ENCODE results near the gene IL10RA. TPM values are rescaled to one million over a fixed set of nuclear protein-coding genes. Genes with fewer than 3 reads are reported as not detected.
A peak's percentile ranks its signal among the peaks of the same experiment; 100 is the strongest.

Gene IL10RA
- total and polyA plus RNA-seq, 9 of the 15 experiments (the other 6 are each of a cell fraction or from before 2014, with no cell fraction given) = 0.17 to 17.3 (median 2.9) TPM

- TF ChIP-seq, protein P1, sequence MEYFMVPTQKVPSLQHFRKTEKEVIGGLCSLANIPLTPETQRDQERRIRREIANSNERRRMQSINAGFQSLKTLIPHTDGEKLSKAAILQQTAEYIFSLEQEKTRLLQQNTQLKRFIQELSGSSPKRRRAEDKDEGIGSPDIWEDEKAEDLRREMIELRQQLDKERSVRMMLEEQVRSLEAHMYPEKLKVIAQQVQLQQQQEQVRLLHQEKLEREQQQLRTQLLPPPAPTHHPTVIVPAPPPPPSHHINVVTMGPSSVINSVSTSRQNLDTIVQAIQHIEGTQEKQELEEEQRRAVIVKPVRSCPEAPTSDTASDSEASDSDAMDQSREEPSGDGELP (CRISPR knock-in tag; IDR thresholded peaks at IDR 0.05; ENCODE audit: borderline replicate concordance) = peak; percentile 49; the same call in 1 of the 2 replicates
- no peak for TF ChIP-seq ZFP91 (CRISPR knock-in tag; IDR thresholded peaks at IDR 0.05)
- no peak for TF ChIP-seq ZNF280B (CRISPR knock-in tag; IDR thresholded peaks at IDR 0.05)
- no peak for TF ChIP-seq NCOR1 (IDR thresholded peaks at IDR 0.05)
- 0 out of 2 replicates have a peak, but pooled peaks have one; percentile 23 for TF ChIP-seq CBFA2T3 (IDR thresholded peaks at IDR 0.05)
- no peak for TF ChIP-seq ZNF224 (CRISPR knock-in tag; IDR thresholded peaks at IDR 0.05)
- TF ChIP-seq ZBED1 (IDR thresholded peaks at IDR 0.05) = no peak
- 0 out of 4 replicates have a peak, but pooled peaks of 1 of the 2 experiments have one; percentile 18 for TF ChIP-seq SRF (CRISPR knock-in tag; IDR thresholded peaks at IDR 0.05)
- TF ChIP-seq CTBP1 (IDR thresholded peaks at IDR 0.05; ENCODE audit: borderline replicate concordance) = peak; percentile 74
- no peak for TF ChIP-seq TCF7L2 (IDR thresholded peaks at IDR 0.05; ENCODE audit: low read depth, low read length)
- TF ChIP-seq, protein P2, sequence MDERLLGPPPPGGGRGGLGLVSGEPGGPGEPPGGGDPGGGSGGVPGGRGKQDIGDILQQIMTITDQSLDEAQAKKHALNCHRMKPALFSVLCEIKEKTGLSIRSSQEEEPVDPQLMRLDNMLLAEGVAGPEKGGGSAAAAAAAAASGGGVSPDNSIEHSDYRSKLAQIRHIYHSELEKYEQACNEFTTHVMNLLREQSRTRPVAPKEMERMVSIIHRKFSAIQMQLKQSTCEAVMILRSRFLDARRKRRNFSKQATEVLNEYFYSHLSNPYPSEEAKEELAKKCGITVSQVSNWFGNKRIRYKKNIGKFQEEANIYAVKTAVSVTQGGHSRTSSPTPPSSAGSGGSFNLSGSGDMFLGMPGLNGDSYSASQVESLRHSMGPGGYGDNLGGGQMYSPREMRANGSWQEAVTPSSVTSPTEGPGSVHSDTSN (CRISPR knock-in tag; IDR thresholded peaks at IDR 0.05; ENCODE audit: low read depth) = no peak
- TF ChIP-seq, protein P2 (tag; conservative IDR thresholded peaks at IDR 0.05; ENCODE audit: low read depth) = no peak
- TF ChIP-seq SMAD1 (IDR thresholded peaks at IDR 0.05; ENCODE audit: low read depth, low read length, partially characterized antibody) = no peak
- TF ChIP-seq DMBX1 (CRISPR knock-in tag; IDR thresholded peaks at IDR 0.05; ENCODE audit: borderline replicate concordance) = no peak
- no peak for TF ChIP-seq ZNF395 (CRISPR knock-in tag; IDR thresholded peaks at IDR 0.05)
- no peak for TF ChIP-seq FOXP4 (CRISPR knock-in tag; IDR thresholded peaks at IDR 0.05; ENCODE audit: borderline replicate concordance)
- TF ChIP-seq SMARCC2 (IDR thresholded peaks at IDR 0.05; ENCODE audit: low read depth) = 0 out of 2 replicates have a peak, but pooled peaks have one; percentile 37
These were observed 24.7 kb downstream of the IL10RA start (continued) for GRCh38 chr11:118010738-118011461.
